GM13977 (cell line): ENCODE measurements around the gene ALDH3B1.

Experiments
- DNase-seq: peaks from one replicate; pipeline ENCODE4 v3.0.0; 2012; ENCODE audit warnings: low spot score
- in situ Hi-C: fragments of 300-500 bp; cut with MboI; formaldehyde crosslinking; loops from one replicate; pipeline ENCODE4 v1.12.0; 2022; ENCODE audit warnings: low sequenced_read_pairs, low pct_unique_long_range_greater_than_20kb, mixed read lengths, inconsistent platforms; ENCODE audit not compliant: unreplicated experiment
- TF ChIP-seq, protein P1 (sequence below): IDR thresholded peaks from 2 replicates; pipeline ENCODE4 v1.5.1; 2012; ENCODE audit warnings: mild to moderate bottlenecking, control low read depth; ENCODE audit not compliant: insufficient read depth; ENCODE audit errors: extremely low read depth, missing control alignments

The ALDH3B1 gene

DNA sequence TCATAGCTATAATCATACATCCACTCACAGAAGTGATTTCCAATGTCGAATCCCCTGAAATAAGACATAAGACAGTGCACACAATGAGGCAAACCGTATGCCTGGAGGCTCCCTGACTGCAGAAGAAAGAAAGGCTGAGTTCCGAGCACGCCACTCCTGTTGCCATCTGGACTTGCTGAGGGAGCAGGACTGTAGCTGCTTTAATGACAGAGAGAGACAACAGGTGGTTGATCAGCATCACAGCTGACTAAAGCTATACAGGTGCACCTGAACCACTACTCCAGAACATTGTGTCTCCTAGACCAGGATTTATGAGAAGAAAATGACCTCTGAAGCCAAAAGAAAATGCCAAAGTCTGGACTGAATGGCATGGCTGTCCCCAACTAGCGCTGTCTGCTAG lies 55.7 kb downstream of the ALDH3B1 start:
- in situ Hi-C loops: no loop called here
- no peak for DNase-seq
- TF ChIP-seq, protein P1, sequence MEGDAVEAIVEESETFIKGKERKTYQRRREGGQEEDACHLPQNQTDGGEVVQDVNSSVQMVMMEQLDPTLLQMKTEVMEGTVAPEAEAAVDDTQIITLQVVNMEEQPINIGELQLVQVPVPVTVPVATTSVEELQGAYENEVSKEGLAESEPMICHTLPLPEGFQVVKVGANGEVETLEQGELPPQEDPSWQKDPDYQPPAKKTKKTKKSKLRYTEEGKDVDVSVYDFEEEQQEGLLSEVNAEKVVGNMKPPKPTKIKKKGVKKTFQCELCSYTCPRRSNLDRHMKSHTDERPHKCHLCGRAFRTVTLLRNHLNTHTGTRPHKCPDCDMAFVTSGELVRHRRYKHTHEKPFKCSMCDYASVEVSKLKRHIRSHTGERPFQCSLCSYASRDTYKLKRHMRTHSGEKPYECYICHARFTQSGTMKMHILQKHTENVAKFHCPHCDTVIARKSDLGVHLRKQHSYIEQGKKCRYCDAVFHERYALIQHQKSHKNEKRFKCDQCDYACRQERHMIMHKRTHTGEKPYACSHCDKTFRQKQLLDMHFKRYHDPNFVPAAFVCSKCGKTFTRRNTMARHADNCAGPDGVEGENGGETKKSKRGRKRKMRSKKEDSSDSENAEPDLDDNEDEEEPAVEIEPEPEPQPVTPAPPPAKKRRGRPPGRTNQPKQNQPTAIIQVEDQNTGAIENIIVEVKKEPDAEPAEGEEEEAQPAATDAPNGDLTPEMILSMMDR: no peak

DNA sequence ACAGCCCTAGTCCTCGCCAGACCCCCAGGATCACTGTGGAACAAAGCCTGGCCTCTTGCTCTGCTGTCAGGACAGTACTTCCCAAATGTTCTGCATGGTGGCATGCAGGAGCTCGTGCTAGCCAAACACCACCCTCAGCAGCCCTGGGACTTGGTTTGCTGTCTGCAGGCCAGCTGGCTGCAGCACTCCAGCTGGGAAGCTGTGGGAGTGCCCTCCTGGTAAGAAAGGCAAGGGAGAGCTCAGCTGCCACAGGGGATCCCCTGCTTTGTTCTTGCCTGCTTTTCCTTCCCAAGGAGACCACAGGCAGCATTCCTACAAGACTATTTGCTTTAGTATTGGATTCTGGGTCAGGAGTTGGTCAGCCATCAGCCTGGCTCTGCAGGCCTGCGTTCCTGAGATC lies 56.6 kb downstream of the ALDH3B1 start:
- TF ChIP-seq, protein P1: no peak
- in situ Hi-C loops: no loop called here
- DNase-seq: no peak

DNA sequence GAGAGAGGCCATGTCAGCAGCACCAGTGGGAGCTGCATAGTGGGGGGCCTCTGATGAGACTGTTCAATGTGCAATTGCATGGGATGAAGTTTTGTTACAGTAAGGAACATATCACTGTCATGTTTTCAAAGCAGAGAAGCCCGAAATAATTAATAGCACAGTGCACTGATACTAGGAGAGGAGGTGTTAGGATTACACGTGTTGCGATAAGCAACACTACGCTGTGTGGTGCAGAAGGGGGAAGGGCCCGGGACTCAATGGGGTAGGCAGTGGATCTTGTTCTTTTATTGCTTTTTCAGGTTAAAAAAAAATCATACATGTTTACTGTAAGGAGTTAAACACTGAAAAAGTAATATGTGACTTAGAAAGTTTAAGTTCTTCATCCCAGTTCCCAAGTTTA lies 57.9 kb downstream of the ALDH3B1 start:
- in situ Hi-C loops: no loop called here
- no peak for DNase-seq
- TF ChIP-seq, protein P1: no peak

DNA sequence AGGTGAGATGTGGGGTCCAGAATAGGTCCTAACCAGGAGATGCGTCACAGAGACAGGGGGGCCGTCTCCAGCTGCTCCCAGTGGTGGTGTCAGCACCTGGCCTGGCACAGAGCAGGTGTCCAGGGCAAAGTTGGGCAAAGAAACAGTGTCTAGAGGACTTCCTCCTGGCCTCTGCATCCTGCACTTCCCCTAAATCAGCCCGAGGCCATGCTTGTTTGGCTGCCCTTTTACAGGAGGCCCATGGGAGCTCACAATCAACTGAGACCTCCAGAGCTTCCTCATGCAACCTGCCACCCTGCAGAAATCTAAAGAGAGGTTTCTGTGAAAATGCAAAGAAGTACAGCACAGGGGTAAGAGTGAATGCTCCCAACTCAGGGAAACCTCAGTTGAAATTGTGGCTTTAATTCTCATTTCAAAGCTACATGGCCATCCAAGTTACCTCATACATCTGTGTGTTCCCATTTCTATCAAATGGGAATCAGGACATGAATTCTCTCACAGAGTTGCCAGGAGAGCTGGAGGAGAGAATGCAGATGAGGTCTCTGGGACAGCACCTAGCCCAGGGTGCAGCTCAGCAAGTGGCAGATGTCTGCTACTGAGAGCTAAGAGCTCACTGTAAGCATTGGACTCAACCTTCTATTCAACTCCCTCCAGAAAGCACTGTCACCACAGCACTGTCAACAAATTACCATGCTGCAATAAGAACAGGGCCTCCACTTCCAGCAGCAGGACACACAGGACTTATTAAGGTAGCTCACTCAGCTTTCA lies 61.3 kb downstream of the ALDH3B1 start:
- TF ChIP-seq, protein P1: no peak
- no peak for DNase-seq
- in situ Hi-C loops: no loop called here

DNA sequence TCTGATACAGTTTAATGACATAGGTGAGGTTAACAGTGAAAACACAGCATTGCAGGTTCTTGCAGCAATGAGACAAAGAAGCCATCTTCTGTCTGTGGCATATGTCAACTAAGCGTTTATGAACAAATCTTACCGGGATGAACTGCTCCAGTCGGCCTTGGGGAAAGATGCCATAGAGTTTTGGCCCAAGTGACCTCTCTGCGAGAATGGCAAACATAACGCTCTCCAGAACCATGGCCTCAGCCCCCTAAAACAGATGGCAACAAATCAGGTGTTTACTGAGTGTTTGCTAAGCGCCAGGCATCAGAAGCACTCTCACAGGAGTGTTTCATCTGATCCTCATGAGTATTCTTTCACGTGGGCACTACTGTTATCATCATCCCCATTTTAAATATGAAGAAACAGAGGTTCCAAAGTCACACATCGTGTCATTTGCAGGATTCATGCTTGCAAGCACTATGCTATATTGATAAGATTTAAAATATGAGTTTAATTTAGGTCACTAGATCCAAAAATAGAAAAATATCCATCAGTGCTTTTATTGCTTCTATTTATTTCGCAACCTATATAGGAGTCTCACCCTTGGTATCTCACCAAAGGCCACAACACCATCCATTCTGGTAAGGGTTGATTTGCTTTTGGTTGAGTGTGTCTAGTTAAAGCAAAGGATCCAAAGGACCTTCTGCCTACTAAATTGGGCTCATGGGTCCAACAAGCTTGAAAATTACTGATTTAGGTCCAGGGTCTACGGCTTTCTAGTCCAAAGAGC lies 64.6 kb downstream of the ALDH3B1 start:
- DNase-seq: no peak
- in situ Hi-C loops: no loop called here
- TF ChIP-seq, protein P1: no peak

DNA sequence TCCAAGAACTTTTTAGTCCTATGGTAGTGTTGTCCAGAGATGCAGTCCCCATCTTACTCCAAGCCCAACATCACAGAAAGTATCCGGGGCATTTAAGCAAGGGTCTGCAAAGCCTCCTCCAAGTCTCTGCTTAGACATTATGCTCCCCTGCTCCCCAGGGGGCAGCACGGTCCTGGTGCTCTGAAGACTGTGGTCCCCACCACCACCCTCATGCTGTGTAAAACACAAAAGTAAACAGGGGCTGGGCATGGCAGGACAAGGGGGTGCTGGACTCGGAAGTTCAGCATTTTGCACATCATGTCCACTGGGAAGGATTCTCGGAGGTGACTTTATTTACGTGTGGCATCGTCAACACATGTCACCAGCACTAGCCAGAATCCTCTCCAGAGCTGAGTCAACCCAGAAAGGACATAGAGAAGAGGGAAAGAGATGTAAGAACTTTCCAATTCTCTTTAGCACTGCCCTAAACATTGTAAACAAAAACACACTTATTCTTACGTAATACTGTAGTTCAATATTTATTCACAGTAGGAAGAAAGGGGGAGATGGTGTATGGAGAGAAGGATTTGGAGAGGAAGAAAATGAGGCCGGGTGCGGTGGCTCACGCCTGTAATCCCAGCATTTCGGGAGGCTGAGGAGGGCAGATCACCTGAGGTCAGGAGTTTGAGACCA lies 66.4 kb downstream of the ALDH3B1 start:
- no peak for DNase-seq
- TF ChIP-seq, protein P1: peak; percentile 44
- in situ Hi-C loops: no loop called here
